ENCODE measurements around the gene NT5DC3. TPM values are rescaled to one million over a fixed set of nuclear protein-coding genes. Genes with fewer than 3 reads are reported as not detected.

NT5DC3 gene
- total RNA-seq, 3 donors from 2014 or later, result 3.8 to 19.9 (median 12.5) TPM

- H3K4me3 ChIP-seq, result no peak overlapping the region
- H3K36me3 ChIP-seq, result no peaks in the 10 kb centered on the region
- no peak for DNase-seq (ENCODE audit: low spot score in 2 of 2)
- peak overlapping the region in 1 of 2 donors; percentile 30 for H3K27ac ChIP-seq
- no peaks in the 10 kb centered on the region for H3K4me1 ChIP-seq
- intact Hi-C loops (cut with DNase I; ENCODE audit: low total_unique reads), result no loop called here
- no peaks in the 10 kb centered on the region for H3K27me3 ChIP-seq
- TF ChIP-seq CTCF (IDR thresholded peaks at IDR 0.05) (no peak), POLR2AphosphoS5 (IDR thresholded peaks at IDR 0.05) (no peak), POLR2A (IDR thresholded peaks at IDR 0.05) (no peak)
- H3K9me3 ChIP-seq, result no peaks in the 10 kb centered on the region
These were observed 33.3 kb downstream of the NT5DC3 start for GRCh38 chr12:103807561-103808238.

GRCh38 chr12:103806803-103807202 lies 34.2 kb downstream of the NT5DC3 start:
- Histone ChIP-seq H3K9me3 (no peaks in the 10 kb centered on the region), H3K4me1 (no peaks in the 10 kb centered on the region), H3K27me3 (no peaks in the 10 kb centered on the region), H3K4me3 (no peak overlapping the region), H3K27ac (peak overlapping the region in 1 of 2 donors; percentile 30), H3K36me3 (no peaks in the 10 kb centered on the region)
- TF ChIP-seq POLR2AphosphoS5 (IDR thresholded peaks at IDR 0.05), result no peak
- TF ChIP-seq POLR2A (IDR thresholded peaks at IDR 0.05), result no peak
- no peak for TF ChIP-seq CTCF (IDR thresholded peaks at IDR 0.05)
- no peak for DNase-seq (ENCODE audit: low spot score in 2 of 2)
- intact Hi-C loops (cut with DNase I; ENCODE audit: low total_unique reads), result no loop called here

GRCh38 chr12:103805655-103806360 lies 35.2 kb downstream of the NT5DC3 start:
- no peak for TF ChIP-seq POLR2AphosphoS5 (IDR thresholded peaks at IDR 0.05)
- TF ChIP-seq CTCF (IDR thresholded peaks at IDR 0.05), result no peak
- TF ChIP-seq POLR2A (IDR thresholded peaks at IDR 0.05), result no peak
- Histone ChIP-seq H3K4me3 (no peak overlapping the region), H3K9me3 (no peaks in the 10 kb centered on the region), H3K4me1 (peaks cover 0 to 3% of the 10 kb centered on the region in 2 donors), H3K27ac (peak overlapping the region; percentile 46 to 56), H3K27me3 (no peaks in the 10 kb centered on the region), H3K36me3 (no peaks in the 10 kb centered on the region)
- intact Hi-C loops (cut with DNase I; ENCODE audit: low total_unique reads), result no loop called here
- no peak for DNase-seq (ENCODE audit: low spot score in 2 of 2)

- intact Hi-C loops (cut with DNase I; ENCODE audit: low total_unique reads), result no loop called here
- peak overlapping the region; percentile 8 to 78 for H3K27ac ChIP-seq
- H3K4me3 ChIP-seq, result no peak overlapping the region
- H3K27me3 ChIP-seq, result no peaks in the 10 kb centered on the region
- TF ChIP-seq CTCF (IDR thresholded peaks at IDR 0.05) (no peak), POLR2A (IDR thresholded peaks at IDR 0.05) (no peak), POLR2AphosphoS5 (IDR thresholded peaks at IDR 0.05) (no peak)
- H3K4me1 ChIP-seq, result peaks cover 0 to 11% of the 10 kb centered on the region in 2 donors
- no peak for DNase-seq (ENCODE audit: low spot score in 2 of 2)
- H3K36me3 ChIP-seq, result no peaks in the 10 kb centered on the region
- H3K9me3 ChIP-seq, result no peaks in the 10 kb centered on the region
These were observed 37.2 kb downstream of the NT5DC3 start for GRCh38 chr12:103803847-103804246.

- Histone ChIP-seq H3K36me3 (no peaks in the 10 kb centered on the region), H3K4me1 (peaks cover 0 to 11% of the 10 kb centered on the region in 2 donors), H3K27me3 (no peaks in the 10 kb centered on the region), H3K9me3 (no peaks in the 10 kb centered on the region), H3K4me3 (no peak overlapping the region), H3K27ac (peak overlapping the region; percentile 78 to 86)
- TF ChIP-seq POLR2A (IDR thresholded peaks at IDR 0.05) (no peak), POLR2AphosphoS5 (IDR thresholded peaks at IDR 0.05) (no peak), CTCF (IDR thresholded peaks at IDR 0.05) (no peak)
- intact Hi-C loops (cut with DNase I; ENCODE audit: low total_unique reads), result no loop called here
- no peak for DNase-seq (ENCODE audit: low spot score in 2 of 2)
These were observed 38.5 kb downstream of the NT5DC3 start for GRCh38 chr12:103802586-103802886.

Data from breast epithelium (tissue), 4 donors.